DOHH2 (cell line): ENCODE results near the gene TPMT.

Experiments used
- H3F3A ChIP-seq: fragments of 200-600 bp; sonication (generic), shearing (Covaris generic); 2 replicates; pipeline ENCODE4 v1.6.0; 2016; ENCODE audit warnings: antibody characterized with exemption, mild to moderate bottlenecking; ENCODE audit not compliant: control insufficient read depth, insufficient read depth
- H3K27ac ChIP-seq: fragments of 200-600 bp; sonication (generic); 2 replicates; pipeline ENCODE4 v1.5.1; 2014; ENCODE audit warnings: low read depth, mild to moderate bottlenecking, low read length, moderate library complexity
- H3K27me3 ChIP-seq: fragments of 200-600 bp; sonication (generic); 2 replicates; pipeline ENCODE4 v1.6.1; 2014; ENCODE audit warnings: mild to moderate bottlenecking, low read length, mixed read lengths; ENCODE audit not compliant: control insufficient read depth
- H3K36me3 ChIP-seq: fragments of 200-600 bp; sonication (generic); 2 replicates; pipeline ENCODE4 v1.6.1; 2014; ENCODE audit warnings: mild to moderate bottlenecking, low read length, moderate library complexity, mixed read lengths; ENCODE audit not compliant: control insufficient read depth
- H3K4me1 ChIP-seq: fragments of 200-600 bp; sonication (generic); 2 replicates; pipeline ENCODE4 v1.6.1; 2014; ENCODE audit warnings: mild to moderate bottlenecking, low read length, mixed read lengths; ENCODE audit not compliant: control insufficient read depth
- H3K4me2 ChIP-seq: fragments of 200-600 bp; sonication (generic); 2 replicates; pipeline ENCODE4 v1.6.0; 2014; ENCODE audit warnings: mild to moderate bottlenecking, low read length, moderate library complexity
- H3K4me3 ChIP-seq: fragments of 200-600 bp; sonication (generic); 2 replicates; pipeline ENCODE4 v1.5.1; 2014; ENCODE audit warnings: mild to moderate bottlenecking, low read length, mixed read lengths
- H3K79me2 ChIP-seq: fragments of 200-600 bp; sonication (generic); 2 replicates; pipeline ENCODE4 v1.6.1; 2014; ENCODE audit warnings: mild to moderate bottlenecking, low read length, mixed read lengths; ENCODE audit not compliant: control insufficient read depth
- H3K9me2 ChIP-seq: fragments of 200-600 bp; sonication (generic); replicated peaks from 2 replicates; pipeline ENCODE4 v1.6.1; 2014; ENCODE audit warnings: mild to moderate bottlenecking, low read length, mixed read lengths; ENCODE audit not compliant: control insufficient read depth
- H3K9me3 ChIP-seq: fragments of 200-600 bp; sonication (generic); 2 replicates; pipeline ENCODE4 v1.6.1; 2014; ENCODE audit warnings: antibody characterized with exemption, low read length, mixed read lengths; ENCODE audit not compliant: control insufficient read depth, insufficient read depth
- H4K20me1 ChIP-seq: fragments of 200-600 bp; sonication (generic); 2 replicates; pipeline ENCODE4 v1.6.0; 2014; ENCODE audit warnings: low read depth, mild to moderate bottlenecking, antibody characterized with exemption, low read length, moderate library complexity; ENCODE audit not compliant: control insufficient read depth, insufficient read depth
- EZH2phosphoT487 ChIP-seq: fragments of 200-600 bp; sonication (generic); IDR thresholded peaks from 2 replicates; pipeline ENCODE4 v1.6.1; 2017; ENCODE audit warnings: borderline replicate concordance, mild to moderate bottlenecking, antibody characterized with exemption, low read length, moderate library complexity, mixed read lengths
- TF ChIP-seq, protein P1 (sequence below): fragments of 200-600 bp; sonication (generic); IDR thresholded peaks from one replicate; pipeline ENCODE4 v1.5.1; 2014; ENCODE audit warnings: antibody characterized with exemption, mild to moderate bottlenecking, low read depth, low read length; ENCODE audit not compliant: poor library complexity, severe bottlenecking

TPMT gene

DNA sequence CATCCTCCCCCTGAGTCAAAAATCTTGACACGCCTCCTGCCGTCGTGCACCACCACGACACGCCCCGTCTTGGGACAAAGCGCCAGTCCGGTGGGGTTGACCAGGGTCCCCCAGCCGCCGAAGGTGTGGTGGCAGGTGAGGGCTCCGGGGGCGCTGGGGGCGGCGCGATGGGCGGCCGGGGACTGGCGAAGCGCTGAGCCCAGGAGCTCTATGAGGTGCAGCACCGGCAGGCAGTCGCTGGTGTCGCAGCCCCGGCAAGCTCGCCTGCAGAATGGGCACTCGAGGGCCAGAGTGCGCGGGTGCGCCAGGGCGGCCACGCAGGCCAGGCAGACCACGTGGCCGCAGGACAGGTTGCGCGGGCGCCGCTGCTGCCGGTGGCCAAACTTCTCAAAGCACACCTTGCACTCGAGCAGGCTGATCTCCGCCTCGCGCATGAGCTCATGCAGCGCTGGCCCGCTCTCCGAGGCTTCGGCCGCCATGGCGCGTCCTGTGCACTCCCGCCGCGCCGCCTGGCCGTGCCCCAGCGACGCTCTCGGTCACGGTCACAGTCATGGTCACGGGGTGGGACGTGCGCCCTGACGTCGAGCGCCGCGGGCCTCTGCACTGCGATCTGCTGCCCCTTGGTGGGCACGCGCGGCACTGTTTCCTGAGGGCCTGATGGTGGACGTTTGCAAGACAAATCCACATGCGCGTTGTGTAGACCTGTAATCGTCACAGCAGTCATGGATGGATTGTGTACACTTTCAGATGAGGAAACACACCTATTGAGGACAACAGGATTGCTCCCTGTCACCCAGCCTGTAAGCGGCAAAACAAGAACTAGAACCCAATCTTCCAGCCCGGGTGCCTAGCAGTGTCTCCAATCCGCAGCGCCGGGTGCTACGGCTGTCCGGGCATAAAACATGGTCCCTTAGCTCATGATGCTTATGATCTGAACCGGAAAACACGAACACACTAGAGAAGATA, 32.5 kb downstream of the TPMT start, which contains the start of gene NHLRC1:
Gene NHLRC1, minus strand, starts transcription at position 550 of the 966 bp plus-strand sequence. Its CDS starts 71 bp downstream, at position 479.
- Histone ChIP-seq H3K4me1 (no peaks in the 10 kb centered on the region), H3K9me2 (no peaks in the 10 kb centered on the region), H3K9me3 (no peaks in the 10 kb centered on the region), H3K27ac (no peak within 1 kb of the TSS), H4K20me1 (no peaks in the 10 kb centered on the region), H3F3A (no peaks in the 10 kb centered on the region), H3K4me3 (no peak within 1 kb of the TSS), H3K79me2 (no peaks in the 10 kb centered on the region), H3K4me2 (no peak within 1 kb of the TSS), H3K36me3 (no peaks in the 10 kb centered on the region), H3K27me3 (0 out of 2 replicates have a peak, but pooled peaks cover 2% of the 10 kb centered on the region)
- TF ChIP-seq, protein P1, sequence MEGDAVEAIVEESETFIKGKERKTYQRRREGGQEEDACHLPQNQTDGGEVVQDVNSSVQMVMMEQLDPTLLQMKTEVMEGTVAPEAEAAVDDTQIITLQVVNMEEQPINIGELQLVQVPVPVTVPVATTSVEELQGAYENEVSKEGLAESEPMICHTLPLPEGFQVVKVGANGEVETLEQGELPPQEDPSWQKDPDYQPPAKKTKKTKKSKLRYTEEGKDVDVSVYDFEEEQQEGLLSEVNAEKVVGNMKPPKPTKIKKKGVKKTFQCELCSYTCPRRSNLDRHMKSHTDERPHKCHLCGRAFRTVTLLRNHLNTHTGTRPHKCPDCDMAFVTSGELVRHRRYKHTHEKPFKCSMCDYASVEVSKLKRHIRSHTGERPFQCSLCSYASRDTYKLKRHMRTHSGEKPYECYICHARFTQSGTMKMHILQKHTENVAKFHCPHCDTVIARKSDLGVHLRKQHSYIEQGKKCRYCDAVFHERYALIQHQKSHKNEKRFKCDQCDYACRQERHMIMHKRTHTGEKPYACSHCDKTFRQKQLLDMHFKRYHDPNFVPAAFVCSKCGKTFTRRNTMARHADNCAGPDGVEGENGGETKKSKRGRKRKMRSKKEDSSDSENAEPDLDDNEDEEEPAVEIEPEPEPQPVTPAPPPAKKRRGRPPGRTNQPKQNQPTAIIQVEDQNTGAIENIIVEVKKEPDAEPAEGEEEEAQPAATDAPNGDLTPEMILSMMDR, result no peak
- TF ChIP-seq EZH2phosphoT487, result no peak

- no peak overlapping the region for H3K4me3 ChIP-seq
- no peaks in the 10 kb centered on the region for H3K9me2 ChIP-seq
- no peaks in the 10 kb centered on the region for H3K9me3 ChIP-seq
- TF ChIP-seq EZH2phosphoT487, result no peak
- TF ChIP-seq, protein P1, result peak; percentile 20
- H3F3A ChIP-seq, result no peaks in the 10 kb centered on the region
- H3K4me2 ChIP-seq, result no peak overlapping the region
- H3K27ac ChIP-seq, result no peak overlapping the region
- H3K79me2 ChIP-seq, result no peaks in the 10 kb centered on the region
- no peaks in the 10 kb centered on the region for H3K4me1 ChIP-seq
- H4K20me1 ChIP-seq, result no peaks in the 10 kb centered on the region
- H3K27me3 ChIP-seq, result 0 out of 2 replicates have a peak, but pooled peaks cover 2% of the 10 kb centered on the region
- no peaks in the 10 kb centered on the region for H3K36me3 ChIP-seq
Observed at GRCh38 chr6:18121580-18122127, 33.2 kb downstream of the TPMT start.

- TF ChIP-seq, protein P1, result no peak
- TF ChIP-seq EZH2phosphoT487, result no peak
- H3K4me3 ChIP-seq, result no peak overlapping the region
- no peaks in the 10 kb centered on the region for H3K9me3 ChIP-seq
- H3F3A ChIP-seq, result no peaks in the 10 kb centered on the region
- no peaks in the 10 kb centered on the region for H3K9me2 ChIP-seq
- H3K4me1 ChIP-seq, result no peaks in the 10 kb centered on the region
- no peaks in the 10 kb centered on the region for H3K79me2 ChIP-seq
- no peaks in the 10 kb centered on the region for H4K20me1 ChIP-seq
- 0 out of 2 replicates have a peak, but pooled peaks cover 2% of the 10 kb centered on the region for H3K27me3 ChIP-seq
- no peaks in the 10 kb centered on the region for H3K36me3 ChIP-seq
- no peak overlapping the region for H3K4me2 ChIP-seq
- no peak overlapping the region for H3K27ac ChIP-seq
Observed at GRCh38 chr6:18119236-18119635, 35.6 kb downstream of the TPMT start.
